ENCODE data around the gene CGB1.
"Not testable (repeated sequence)": the region's sequence is repeated elsewhere in the genome, so short reads cannot be mapped to it uniquely, and the experiment has no call there.

DNA sequence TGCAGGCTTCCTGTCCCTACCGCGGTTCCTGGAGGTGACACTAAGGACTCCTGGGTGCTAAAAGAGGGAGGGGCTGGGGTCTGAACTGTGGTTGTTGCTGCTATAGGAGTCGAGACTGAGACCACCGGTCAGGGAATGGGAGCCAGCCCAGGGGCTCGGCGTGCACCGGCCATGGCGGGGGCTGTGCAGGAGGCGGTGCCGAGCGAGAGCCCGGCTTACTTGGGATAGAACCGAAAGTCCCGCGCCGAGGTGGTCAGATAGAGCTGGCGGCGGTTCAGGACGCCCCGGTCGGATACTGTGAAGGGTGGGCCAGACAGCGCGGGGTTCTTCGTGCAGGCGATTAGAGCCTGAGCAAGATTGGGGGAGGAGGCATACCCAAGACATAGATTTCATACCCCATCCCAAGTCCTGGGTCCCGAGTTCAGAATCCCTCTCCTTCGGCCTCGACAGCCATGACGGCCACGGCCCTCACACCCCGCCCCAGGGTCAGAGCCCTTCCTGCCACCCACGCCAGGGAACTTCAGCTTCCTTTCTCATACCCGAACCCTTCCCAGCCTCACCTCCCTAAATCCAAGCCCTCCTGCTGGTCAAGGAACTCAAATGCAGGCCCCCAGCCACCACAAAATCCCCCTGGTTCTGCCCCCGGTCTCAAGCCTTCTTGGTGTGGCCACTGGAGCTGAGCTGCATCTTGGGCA lies 20.4 kb upstream of the CGB1 start:
- TF ChIP-seq CTCF (conservative IDR thresholded peaks at IDR 0.05; ENCODE audit: low read length); EZH2phosphoT487 (IDR thresholded peaks at IDR 0.05; ENCODE audit: borderline replicate concordance, low read depth, low read length): not testable (repeated sequence)

Data from OCI-LY7 (cell line).